Loucy (cell line): ENCODE data around the gene NCOA1.

Experiments used
- H2AFZ ChIP-seq: fragments of 200-600 bp; sonication (generic); 2 replicates; pipeline ENCODE4 v1.6.0; 2016; ENCODE audit warnings: antibody characterized with exemption, mild to moderate bottlenecking, low read length, moderate library complexity
- H3F3A ChIP-seq: fragments of 200-600 bp; 2 replicates; pipeline ENCODE4 v1.6.0; 2016; ENCODE audit warnings: antibody characterized with exemption, low read depth, mild to moderate bottlenecking
- H3K27me3 ChIP-seq: fragments of 200-600 bp; sonication (generic); 2 replicates; pipeline ENCODE4 v1.6.1; 2014; ENCODE audit warnings: low read length, mild to moderate bottlenecking; ENCODE audit not compliant: insufficient read depth, poor library complexity, severe bottlenecking
- H3K36me3 ChIP-seq: fragments of 200-600 bp; sonication (generic); 2 replicates; pipeline ENCODE4 v1.6.1; 2016; ENCODE audit warnings: low read length; ENCODE audit not compliant: insufficient read depth
- H3K4me1 ChIP-seq: fragments of 200-600 bp; sonication (generic); 2 replicates; pipeline ENCODE4 v1.5.1; 2014; ENCODE audit warnings: low read length, mild to moderate bottlenecking; ENCODE audit not compliant: insufficient read depth, poor library complexity, severe bottlenecking
- H3K4me2 ChIP-seq: fragments of 200-600 bp; sonication (generic); 2 replicates; pipeline ENCODE4 v1.6.0; 2014; ENCODE audit warnings: antibody characterized with exemption, low read length, low read depth, mild to moderate bottlenecking; ENCODE audit not compliant: poor library complexity, severe bottlenecking
- H3K4me3 ChIP-seq: fragments of 200-600 bp; sonication (generic); 2 replicates; pipeline ENCODE4 v1.5.1; 2014; ENCODE audit warnings: low read length, mild to moderate bottlenecking, mixed read lengths; ENCODE audit not compliant: poor library complexity, severe bottlenecking
- H3K79me2 ChIP-seq: fragments of 200-600 bp; sonication (generic); 2 replicates; pipeline ENCODE4 v1.6.1; 2014; ENCODE audit warnings: low read length; ENCODE audit not compliant: insufficient read depth
- H3K9ac ChIP-seq: fragments of 200-600 bp; sonication (generic); 2 replicates; pipeline ENCODE4 v1.6.0; 2014; ENCODE audit warnings: mild to moderate bottlenecking, low read depth, low read length, moderate library complexity; ENCODE audit not compliant: poor library complexity, severe bottlenecking
- H3K9me2 ChIP-seq: fragments of 200-600 bp; sonication (generic); replicated peaks from 2 replicates; pipeline ENCODE4 v1.6.1; 2016; ENCODE audit warnings: low read depth, low read length, mixed read lengths
- H3K9me3 ChIP-seq: fragments of 200-600 bp; sonication (generic); 2 replicates; pipeline ENCODE4 v1.6.1; 2014; ENCODE audit warnings: mild to moderate bottlenecking, antibody characterized with exemption, low read length, low read depth; ENCODE audit not compliant: insufficient read depth
- H4K20me1 ChIP-seq: fragments of 200-600 bp; sonication (generic); 2 replicates; pipeline ENCODE4 v1.6.0; 2014; ENCODE audit warnings: antibody characterized with exemption, low read length, mild to moderate bottlenecking; ENCODE audit not compliant: insufficient read depth, poor library complexity, severe bottlenecking
- CTCF ChIP-seq: fragments of 200-600 bp; sonication (generic); conservative IDR thresholded peaks from 2 replicates; pipeline ENCODE4 v1.5.1; 2014; ENCODE audit warnings: mild to moderate bottlenecking, antibody characterized with exemption, low read length
- EZH2phosphoT487 ChIP-seq: fragments of 200-600 bp; IDR thresholded peaks from 2 replicates; pipeline ENCODE4 v1.6.1; 2018; ENCODE audit warnings: antibody characterized with exemption, mild to moderate bottlenecking, moderate library complexity, borderline replicate concordance

The NCOA1 gene

GRCh38 chr2:24690524-24690923 lies 199.5 kb downstream of the NCOA1 start:
- TF ChIP-seq CTCF (no peak), EZH2phosphoT487 (no peak)
- Histone ChIP-seq H3K4me2 (no peak overlapping the region), H3K4me1 (no peaks in the 10 kb centered on the region), H3F3A (no peaks in the 10 kb centered on the region), H3K36me3 (peaks cover 16% of the 10 kb centered on the region; the same call in 1 of the 2 replicates), H2AFZ (no peak overlapping the region), H3K9me3 (no peaks in the 10 kb centered on the region), H3K4me3 (no peak overlapping the region), H3K79me2 (no peaks in the 10 kb centered on the region), H3K9me2 (no peaks in the 10 kb centered on the region), H4K20me1 (no peaks in the 10 kb centered on the region), H3K9ac (no peak overlapping the region), H3K27me3 (no peaks in the 10 kb centered on the region)

- Histone ChIP-seq H3K79me2 (no peaks in the 10 kb centered on the region), H3K4me2 (no peak overlapping the region), H3K9ac (no peak overlapping the region), H3K9me3 (no peaks in the 10 kb centered on the region), H3K36me3 (peaks cover 16% of the 10 kb centered on the region; the same call in 1 of the 2 replicates), H3K4me1 (no peaks in the 10 kb centered on the region), H4K20me1 (no peaks in the 10 kb centered on the region), H3K27me3 (no peaks in the 10 kb centered on the region), H3K4me3 (no peak overlapping the region), H3K9me2 (no peaks in the 10 kb centered on the region), H3F3A (no peaks in the 10 kb centered on the region), H2AFZ (no peak overlapping the region)
- TF ChIP-seq EZH2phosphoT487 (no peak), CTCF (no peak)
Measured at GRCh38 chr2:24691806-24692205, 200.8 kb downstream of the NCOA1 start.

GRCh38 chr2:24697792-24698191 lies 206.7 kb downstream of the NCOA1 start:
- Histone ChIP-seq H3K79me2 (no peaks in the 10 kb centered on the region), H3K9me3 (no peaks in the 10 kb centered on the region), H3F3A (no peaks in the 10 kb centered on the region), H3K4me3 (no peak overlapping the region), H2AFZ (no peak overlapping the region), H3K27me3 (no peaks in the 10 kb centered on the region), H3K4me2 (no peak overlapping the region), H3K9ac (no peak overlapping the region), H3K4me1 (no peaks in the 10 kb centered on the region), H3K9me2 (no peaks in the 10 kb centered on the region), H3K36me3 (peaks cover 18% of the 10 kb centered on the region), H4K20me1 (no peaks in the 10 kb centered on the region)
- TF ChIP-seq CTCF (no peak), EZH2phosphoT487 (no peak)
